Heart left ventricle (tissue), 16 donors: ENCODE results near the gene HDAC4. TPM values are rescaled to one million over a fixed set of nuclear protein-coding genes. Genes with fewer than 3 reads are reported as not detected.
A peak's percentile ranks its signal among the peaks of the same experiment; 100 is the strongest.

Experiments used
- ATAC-seq, 4 donors: fragments of 200-7000 bp; cut with Tn5 transposase; one replicate each; pipeline ENCODE4 v1.9.1; 2020 to 2022; ENCODE audit warnings: moderate library complexity in 4 of 4, mild to moderate bottlenecking in 3 of 4, moderate number of reproducible peaks in 1 of 4
- DNase-seq, 5 donors: peaks; one replicate each; pipeline ENCODE4 v3.0.0-alpha.2; 2020
- H3K27ac ChIP-seq, 12 donors: fragments of 200-600 bp; sonication (generic) in 4 of 12; one replicate each; pipeline versions ENCODE4 v1.5.0 to v1.8.0; 2016 to 2022; ENCODE audit warnings: mild to moderate bottlenecking in 2 of 12
- H3K27me3 ChIP-seq, 9 donors: fragments of 200-600 bp; sonication (generic) in 2 of 9; one replicate each; pipeline versions ENCODE4 v1.5.1 to v1.8.0; 2016 to 2022; ENCODE audit warnings: mild to moderate bottlenecking in 3 of 9
- H3K36me3 ChIP-seq, 9 donors: fragments of 200-600 bp; sonication (generic) in 2 of 9; one replicate each; pipeline versions ENCODE4 v1.5.0 to v1.8.0; 2018 to 2022; ENCODE audit warnings: mild to moderate bottlenecking in 2 of 9
- H3K4me1 ChIP-seq, 12 donors: fragments of 200-600 bp; sonication (generic) in 4 of 12; one replicate each; pipeline versions ENCODE4 v1.5.0 to v1.8.0; 2016 to 2022; ENCODE audit warnings: mild to moderate bottlenecking in 3 of 12
- H3K4me3 ChIP-seq, 12 donors: fragments of 200-600 bp; sonication (generic) in 4 of 12; one replicate each; pipeline versions ENCODE4 v1.5.0 to v1.8.0; 2017 to 2022; ENCODE audit warnings: mild to moderate bottlenecking in 9 of 12, moderate library complexity in 4 of 12
- H3K9me3 ChIP-seq, 12 donors: fragments of 200-600 bp; sonication (generic) in 4 of 12; one replicate each; pipeline versions ENCODE4 v1.5.0 to v1.8.0; 2016 to 2022; ENCODE audit warnings: mild to moderate bottlenecking in 1 of 12
- CTCF ChIP-seq, 12 donors: fragments of 200-600 bp; sonication (generic) in 4 of 12; IDR thresholded peaks; one replicate each; pipeline versions ENCODE4 v1.5.0 to v1.8.0; 2018 to 2022; ENCODE audit warnings: antibody characterized with exemption in 12 of 12, mild to moderate bottlenecking in 5 of 12
- POLR2A ChIP-seq, 2 donors: fragments of 450-650 bp; IDR thresholded peaks; one replicate each; pipeline ENCODE4 v1.6.1; 2017; ENCODE audit warnings: antibody characterized with exemption in 2 of 2, mild to moderate bottlenecking in 2 of 2, moderate library complexity in 2 of 2
- WGBS, 4 donors: extraction: QIAGEN DNeasy Blood & Tissue Kit in 2 of 4; methylation state at CpG; one replicate each; pipeline versions ENCODE4 v1.1.5 to v1.1.7; 2013 to 2018; 5-methylcytosine and 5-hydroxymethylcytosine counted together
- intact Hi-C, 10 donors: fragments of 100-400 bp; cut with DNase I; formaldehyde crosslinking; loops; one replicate each; pipeline versions ENCODE4 v1.11.1 to v1.14.2; 2022
- polyA plus RNA-seq, 2 donors: library from polyadenylated mRNA; stranded (reverse); fragments of 200-250 nt; gene quantifications; one replicate each; pipeline ENCODE4 v1.2.3, GENCODE V29; 2013
- total RNA-seq, 9 donors: library from RNA; depleted of rRNA in 2 of 9; stranded (reverse); fragments of >200 nt in 2 of 9; fragmentation: NEBNext Ultra II Directional in 3 of 9; extraction: Animal tissue kit (Norgen Biotek cat#: 25700) in 3 of 9; gene quantifications; one replicate each; pipeline versions ENCODE4 v1.1.0 to v1.2.4, GENCODE V29; 2016 to 2023
- donor health status: ischemic (EF 13 %, LVEDD 7.1; RV severe dilation, severe dysfunction).
- donor health status: healthy with polysubstance abuse.
- donor health status: DM: no; HTN: yes; CAD: no.
- donor health status: DM: no; HTN: no; CAD: no.
- donor health status: ischemic (EF 25% LVEDD 6.9; RV normal size, moderate dysfunction).
- donor health status: ischemic (EF 25% LVEDD 5.7; RV mildly dilated, moderate dysfunction).
- donor health status: healthy.
- donor health status: DM: yes; HTN: yes; CAD: no.
- donor health status: ischemic (EF 35%, LVEDD 5.7; RV mildly dilated, moderate dysfunction).
- donor health status: nonischemic (EF 11% LVEDD 7.7; RV severe dilation, severe dysfunction).
- donor health status: DM: yes; HTN: yes; CAD: no.
- donor health status: PGD.
- donor health status: ischemic (EF 29% LVEDD 5.4; RV normal size, mild dysfunction).
- donor health status: nonischemic (EF 23%, LVEDD 6.1; RV moderate dilation, normal function).

Gene HDAC4
- total and polyA plus RNA-seq, 11 donors = 13.9 to 37.6 (median 27.5) TPM

- no peak overlapping the region for H3K27ac ChIP-seq
- TF ChIP-seq POLR2A (IDR thresholded peaks at IDR 0.05) (no peak), CTCF (IDR thresholded peaks at IDR 0.05) (no peak)
- DNase-seq (no peak), ATAC-seq (no peak)
- H3K9me3 ChIP-seq = peaks cover 0 to 21% (median 9%) of the 10 kb centered on the region in 12 donors
- H3K36me3 ChIP-seq = peaks cover 0 to 67% (median 51%) of the 10 kb centered on the region in 9 donors
- intact Hi-C loops = no loop called here
- 95 to 98% (median 97%) methylated on average over 10 of the region's 10 CpGs for WGBS, 4 donors
- peaks cover 0 to 3% (median 0%) of the 10 kb centered on the region in 12 donors for H3K4me1 ChIP-seq
- no peak overlapping the region for H3K4me3 ChIP-seq
- no peaks in the 10 kb centered on the region for H3K27me3 ChIP-seq
Observed at GRCh38 chr2:239056611-239057010, 344.2 kb downstream of the HDAC4 start.

GRCh38 chr2:239055756-239056493 is 344.9 kb downstream of the HDAC4 start:
- ATAC-seq = no peak
- intact Hi-C loops = no loop called here
- Histone ChIP-seq H3K4me1 (peaks cover 0 to 3% (median 0%) of the 10 kb centered on the region in 12 donors), H3K36me3 (peaks cover 0 to 70% (median 45%) of the 10 kb centered on the region in 9 donors), H3K27ac (no peak overlapping the region), H3K9me3 (peaks cover 0 to 21% (median 9%) of the 10 kb centered on the region in 12 donors), H3K27me3 (no peaks in the 10 kb centered on the region), H3K4me3 (no peak overlapping the region)
- DNase-seq = peak in 1 of 5 donors; percentile 13
- TF ChIP-seq CTCF (IDR thresholded peaks at IDR 0.05) (no peak), POLR2A (IDR thresholded peaks at IDR 0.05) (no peak)
- 90 to 95% (median 92%) methylated on average over 20 of the region's 20 CpGs for WGBS, 4 donors

- no peak overlapping the region for H3K4me3 ChIP-seq
- H3K27ac ChIP-seq = no peak overlapping the region
- intact Hi-C loops = no loop called here
- peaks cover 0 to 70% (median 49%) of the 10 kb centered on the region in 9 donors for H3K36me3 ChIP-seq
- 96 to 98% (median 97%) methylated on average over 8 of the region's 8 CpGs for WGBS, 4 donors
- H3K4me1 ChIP-seq = peaks cover 0 to 3% (median 0%) of the 10 kb centered on the region in 12 donors
- TF ChIP-seq POLR2A (IDR thresholded peaks at IDR 0.05) = no peak
- TF ChIP-seq CTCF (IDR thresholded peaks at IDR 0.05) = no peak
- H3K27me3 ChIP-seq = no peaks in the 10 kb centered on the region
- no peak for DNase-seq
- no peak for ATAC-seq
- H3K9me3 ChIP-seq = peaks cover 0 to 24% (median 9%) of the 10 kb centered on the region in 12 donors
Observed at GRCh38 chr2:239054921-239055320, 345.9 kb downstream of the HDAC4 start.

GRCh38 chr2:239053801-239054503 is 346.9 kb downstream of the HDAC4 start:
- H3K27me3 ChIP-seq = no peaks in the 10 kb centered on the region
- peak; percentile 28 to 73 (median 50) for ATAC-seq
- intact Hi-C loops = no loop called here
- peak in 1 of 5 donors; percentile 38 for DNase-seq
- H3K9me3 ChIP-seq = peaks cover 0 to 26% (median 9%) of the 10 kb centered on the region in 12 donors
- no peak overlapping the region for H3K27ac ChIP-seq
- TF ChIP-seq POLR2A (IDR thresholded peaks at IDR 0.05) (no peak), CTCF (IDR thresholded peaks at IDR 0.05) (no peak)
- peaks cover 0 to 3% (median 0%) of the 10 kb centered on the region in 12 donors for H3K4me1 ChIP-seq
- WGBS, 4 donors = 80 to 93% (median 88%) methylated on average over 10 to 15 of the region's 15 CpGs
- no peak overlapping the region for H3K4me3 ChIP-seq
- peaks cover 0 to 69% (median 49%) of the 10 kb centered on the region in 9 donors for H3K36me3 ChIP-seq
